Cardiac muscle cell (in vitro differentiated cells and primary cell): ENCODE results near the gene CCDC33. TPM values are rescaled to one million over a fixed set of nuclear protein-coding genes. Genes with fewer than 3 reads are reported as not detected.
A peak's percentile ranks its signal among the peaks of the same experiment; 100 is the strongest.

Experiments used
- DNase-seq, 2 donors: peaks; one replicate each; pipeline versions ENCODE4 v3.0.0 to v3.0.0-alpha.2; 2010 to 2017; ENCODE audit warnings: low read depth in 1 of 2, low spot score in 1 of 2
- H3K27ac ChIP-seq: fragments of 200-600 bp; sonication (generic); 2 replicates; pipeline ENCODE4 v1.5.1; 2016
- H3K27me3 ChIP-seq: fragments of 200-600 bp; sonication (generic); 2 replicates; pipeline ENCODE4 v1.6.0; 2016; ENCODE audit warnings: control low read depth
- H3K36me3 ChIP-seq: fragments of 200-600 bp; sonication (generic); 2 replicates; pipeline ENCODE4 v1.5.1; 2016; ENCODE audit warnings: control low read depth
- H3K4me1 ChIP-seq: fragments of 200-600 bp; sonication (generic); 2 replicates; pipeline ENCODE4 v1.8.1; 2017; ENCODE audit warnings: low read depth, mild to moderate bottlenecking, mixed run types
- H3K4me3 ChIP-seq: fragments of 200-600 bp; sonication (generic); 2 replicates; pipeline ENCODE4 v1.5.1; 2016; ENCODE audit warnings: mild to moderate bottlenecking
- H3K9me3 ChIP-seq: fragments of 200-600 bp; sonication (generic); 2 replicates; pipeline ENCODE4 v1.5.1; 2017; ENCODE audit warnings: low read depth, mild to moderate bottlenecking, control low read depth
- CTCF ChIP-seq: IDR thresholded peaks from 2 replicates; pipeline ENCODE4 v1.5.1; 2012; ENCODE audit warnings: low read depth, mild to moderate bottlenecking, low read length
- polyA plus RNA-seq: library from polyadenylated mRNA; unstranded; fragments of >200 nt; fragmentation: Nextera tagmentation; extraction: Ambion mirVana; gene quantifications from 2 replicates; pipeline ENCODE4 v1.2.1, GENCODE V29; 2016
- total RNA-seq: library from RNA; depleted of rRNA; stranded (reverse); fragments of >200 nt; gene quantifications from 2 replicates; pipeline ENCODE4 v1.2.3, GENCODE V29; 2016

The CCDC33 gene
- total and polyA plus RNA-seq, 2 experiments from 2014 or later = 3.1 to 9.5 TPM

- Histone ChIP-seq H3K36me3 (no peaks in the 10 kb centered on the region), H3K4me3 (no peak overlapping the region), H3K9me3 (no peaks in the 10 kb centered on the region), H3K27me3 (no peaks in the 10 kb centered on the region), H3K4me1 (peaks cover 11% of the 10 kb centered on the region), H3K27ac (no peak overlapping the region)
- DNase-seq = no peak
- no peak for TF ChIP-seq CTCF
Measured at GRCh38 chr15:74194572-74195559, 41.3 kb upstream of the CCDC33 start.

DNA sequence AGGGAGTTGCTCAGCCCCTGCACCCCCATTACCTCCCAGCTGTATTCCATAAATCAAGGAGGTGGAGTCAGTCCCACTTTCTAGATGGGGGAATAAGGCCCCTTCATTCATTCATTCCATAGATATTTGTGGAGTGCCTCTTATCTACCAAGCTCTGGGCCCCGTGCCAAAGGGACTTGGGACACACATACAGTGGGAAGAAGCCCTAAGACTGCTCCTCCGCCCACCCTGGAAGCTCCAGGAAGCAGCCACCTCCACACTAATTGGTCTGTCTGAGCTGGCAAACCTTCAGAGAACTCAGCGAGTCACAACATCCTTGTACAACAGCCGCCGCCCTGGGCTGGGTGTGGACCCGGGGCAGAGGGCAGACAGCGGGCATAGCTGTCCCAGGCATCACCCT lies 40.0 kb upstream of the CCDC33 start:
- Histone ChIP-seq H3K27ac (no peak overlapping the region), H3K27me3 (no peaks in the 10 kb centered on the region), H3K9me3 (no peaks in the 10 kb centered on the region), H3K4me1 (peaks cover 22% of the 10 kb centered on the region), H3K36me3 (no peaks in the 10 kb centered on the region), H3K4me3 (no peak overlapping the region)
- DNase-seq = peak; percentile 75 to 98
- TF ChIP-seq CTCF = no peak

GRCh38 chr15:74197176-74197965 lies 38.8 kb upstream of the CCDC33 start:
- H3K36me3 ChIP-seq = no peaks in the 10 kb centered on the region

GRCh38 chr15:74199297-74199652 lies 36.9 kb upstream of the CCDC33 start:
- Histone ChIP-seq H3K4me3 (no peak overlapping the region), H3K27ac (no peak overlapping the region), H3K36me3 (no peaks in the 10 kb centered on the region), H3K27me3 (no peaks in the 10 kb centered on the region), H3K4me1 (peaks cover 43% of the 10 kb centered on the region), H3K9me3 (no peaks in the 10 kb centered on the region)
- DNase-seq = no peak
- no peak for TF ChIP-seq CTCF

More at GRCh38 chr15:74197176-74197965, 38.8 kb upstream of the CCDC33 start:
- DNase-seq = no peak
- H3K4me3 ChIP-seq = no peak overlapping the region
- no peaks in the 10 kb centered on the region for H3K27me3 ChIP-seq
- no peaks in the 10 kb centered on the region for H3K9me3 ChIP-seq
- TF ChIP-seq CTCF = no peak
- peaks cover 34% of the 10 kb centered on the region for H3K4me1 ChIP-seq
- H3K27ac ChIP-seq = no peak overlapping the region

DNA sequence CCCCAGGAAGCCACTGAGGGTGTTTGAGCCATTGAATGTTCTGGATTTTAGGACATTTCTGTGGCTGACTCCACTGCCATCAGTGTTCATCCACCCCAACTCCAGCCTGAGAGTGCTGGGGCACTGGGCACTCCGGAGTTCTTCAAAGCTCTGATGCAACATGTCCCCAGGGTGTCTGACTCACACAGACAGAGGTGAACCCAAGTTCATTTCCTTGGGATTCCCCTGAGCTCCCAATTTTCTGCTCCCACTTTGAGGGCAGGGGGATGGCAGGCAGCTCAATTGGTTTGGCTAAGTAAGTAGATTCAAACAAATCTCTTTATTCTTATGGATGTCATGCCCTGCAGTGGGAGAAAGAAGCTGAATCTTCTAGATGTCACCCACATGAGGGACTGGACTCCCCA lies 35.7 kb upstream of the CCDC33 start:
- H3K4me3 ChIP-seq = no peak overlapping the region
- no peaks in the 10 kb centered on the region for H3K27me3 ChIP-seq
- no peaks in the 10 kb centered on the region for H3K9me3 ChIP-seq
- H3K36me3 ChIP-seq = no peaks in the 10 kb centered on the region
- DNase-seq = peak in 1 of 2 donors; percentile 87
- peaks cover 43% of the 10 kb centered on the region for H3K4me1 ChIP-seq
- H3K27ac ChIP-seq = peak overlapping the region; percentile 52
- TF ChIP-seq CTCF = no peak
